HG03521 (cell line): ENCODE data around the gene NLGN4Y.

Experiments
- ATAC-seq: cut with Tn5 transposase; IDR thresholded peaks from one replicate; pipeline ENCODE4 v1.9.1; 2021; ENCODE audit warnings: mild to moderate bottlenecking, moderate library complexity; ENCODE audit not compliant: unreplicated experiment

The NLGN4Y gene

DNA sequence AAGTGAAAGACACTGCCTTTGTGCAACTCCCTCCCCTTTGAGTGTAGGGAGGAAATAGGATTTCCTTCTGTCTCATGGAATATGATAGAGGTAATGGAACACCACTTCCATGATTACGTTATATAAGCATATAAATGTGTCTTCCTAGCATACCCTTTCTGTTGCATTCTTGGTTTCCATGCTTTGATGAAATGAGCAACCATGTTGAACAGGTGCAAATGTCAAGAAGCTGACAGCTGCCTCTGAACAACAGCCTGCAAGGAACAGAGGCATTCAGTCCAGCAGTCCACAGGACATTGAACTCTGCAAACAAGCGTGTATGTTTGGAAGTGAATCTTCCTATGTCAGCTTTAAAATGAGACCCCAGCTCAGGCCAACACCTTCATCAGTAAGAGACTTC lies 117.5 kb downstream of the NLGN4Y start:
- no peak for ATAC-seq

DNA sequence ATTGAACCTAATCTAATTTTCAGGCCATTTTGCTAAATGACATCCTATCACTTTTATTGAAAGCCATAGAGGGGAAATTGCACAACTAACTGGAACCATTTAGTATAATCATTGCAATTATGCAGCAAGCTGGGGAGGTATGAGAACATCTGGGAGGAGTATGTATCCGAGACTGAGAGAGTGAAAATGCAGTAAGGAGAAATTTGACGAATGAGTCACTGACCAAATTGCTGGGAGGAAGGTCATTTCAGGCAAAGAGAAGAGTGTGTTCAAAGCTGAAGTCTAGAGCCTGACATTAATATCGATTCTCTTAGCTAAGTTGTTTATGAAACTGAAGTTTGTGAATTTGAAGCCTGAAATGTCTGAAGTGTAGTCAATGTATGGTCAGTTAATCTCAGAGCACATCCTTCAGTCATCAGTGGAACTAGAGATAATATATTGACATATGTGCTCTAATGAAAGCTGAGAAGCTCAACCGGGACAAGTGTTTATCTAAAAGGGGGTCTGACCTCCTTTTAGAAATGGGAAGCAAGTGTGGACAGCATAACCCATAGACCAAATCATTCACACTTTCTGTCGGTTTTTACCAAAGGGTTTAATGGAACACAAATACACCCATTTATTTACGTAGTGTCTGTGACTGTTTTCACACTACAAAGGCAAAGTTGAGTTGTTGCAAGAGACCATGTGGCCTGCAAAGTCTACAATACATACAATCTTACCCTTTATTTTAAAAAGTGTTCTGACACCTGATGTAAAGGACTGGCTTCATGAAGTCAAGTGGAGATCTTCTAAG lies 120.0 kb downstream of the NLGN4Y start:
- ATAC-seq = no peak

DNA sequence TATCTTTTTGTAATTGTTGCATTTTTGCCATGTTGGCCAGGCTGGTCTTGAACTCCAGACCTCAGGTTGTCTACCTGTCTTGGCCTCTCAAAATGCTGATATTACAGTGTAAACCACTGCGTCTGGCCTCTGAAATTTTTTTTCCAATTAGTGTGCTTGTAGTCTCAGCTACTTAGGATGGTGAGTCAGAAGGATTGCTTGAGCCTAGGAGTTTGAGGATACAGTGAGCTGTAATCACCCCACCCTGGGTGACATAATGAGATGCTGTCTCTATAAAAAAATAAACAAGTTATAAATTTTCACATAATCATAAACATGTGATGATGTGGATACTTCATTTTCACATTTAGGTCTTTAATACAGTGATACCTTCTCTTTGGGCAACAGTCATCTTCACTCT lies 154.9 kb downstream of the NLGN4Y start:
- no peak for ATAC-seq

- no peak for ATAC-seq
Measured at GRCh38 chrY:14694543-14694942, 170.2 kb downstream of the NLGN4Y start.

DNA sequence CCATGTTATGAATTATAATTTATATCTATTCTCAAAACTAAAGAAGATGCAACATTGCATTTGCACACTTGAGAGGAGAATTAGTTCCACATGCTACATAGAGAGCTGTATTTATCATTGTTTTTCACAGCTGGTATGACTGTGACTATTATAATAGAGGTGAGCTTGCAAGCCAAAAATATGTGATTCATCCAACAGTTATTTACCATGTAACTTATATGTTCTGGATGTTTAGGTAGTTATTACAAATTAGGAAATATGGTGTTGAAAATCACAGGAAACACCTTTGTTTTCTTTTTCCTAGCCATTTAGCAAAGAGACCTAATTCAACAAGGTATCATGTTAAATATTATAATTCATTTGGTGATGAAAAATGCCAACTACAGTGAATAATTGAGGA lies 183.8 kb downstream of the NLGN4Y start:
- ATAC-seq = no peak

- ATAC-seq = no peak
Measured at GRCh38 chrY:14741596-14741995, 217.3 kb downstream of the NLGN4Y start.

DNA sequence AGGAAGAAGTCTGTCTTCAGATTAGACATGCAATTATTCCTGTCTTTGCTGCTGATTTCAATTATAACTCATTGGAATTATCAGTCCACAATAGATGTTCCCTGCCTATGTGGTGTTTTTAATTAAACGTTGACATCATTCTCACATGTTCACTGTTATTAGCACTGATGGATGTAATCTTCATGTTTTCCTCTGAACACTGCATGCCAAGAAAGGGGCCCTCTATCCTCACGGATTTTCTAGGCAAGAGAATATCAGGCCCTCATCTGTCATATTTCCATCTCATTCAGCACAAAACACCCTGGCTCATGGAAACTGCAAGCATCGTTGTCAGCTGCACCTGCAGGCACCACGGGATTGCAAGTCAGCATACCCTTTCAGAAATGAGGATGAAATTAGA lies 224.0 kb downstream of the NLGN4Y start:
- ATAC-seq = no peak

- no peak for ATAC-seq
Measured at GRCh38 chrY:14755571-14755970, 231.2 kb downstream of the NLGN4Y start.

DNA sequence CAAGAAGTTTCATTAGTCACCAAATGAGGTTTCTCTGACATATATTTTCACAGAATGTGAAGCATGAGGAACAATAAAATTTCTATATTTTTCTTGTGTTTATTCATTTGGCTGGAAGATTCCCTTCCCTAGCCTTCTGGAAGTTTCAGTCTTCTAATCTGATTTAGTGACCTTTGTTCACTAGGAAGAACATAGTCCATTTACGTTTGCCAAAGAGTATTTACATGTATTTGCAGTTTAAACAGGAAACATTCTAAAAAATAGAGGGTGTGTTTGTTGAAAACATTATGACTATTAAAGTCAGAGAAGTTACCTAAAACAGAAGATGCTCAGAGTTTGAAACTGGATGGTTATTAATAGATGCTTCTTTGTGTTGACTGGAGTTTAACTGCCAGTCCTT lies 238.6 kb downstream of the NLGN4Y start:
- no peak for ATAC-seq

GRCh38 chrY:14763600-14763999 lies 239.3 kb downstream of the NLGN4Y start:
- ATAC-seq = no peak

GRCh38 chrY:14778208-14778607 lies 253.9 kb downstream of the NLGN4Y start:
- no peak for ATAC-seq

- no peak for ATAC-seq
Measured at GRCh38 chrY:14793104-14793503, 268.8 kb downstream of the NLGN4Y start.

DNA sequence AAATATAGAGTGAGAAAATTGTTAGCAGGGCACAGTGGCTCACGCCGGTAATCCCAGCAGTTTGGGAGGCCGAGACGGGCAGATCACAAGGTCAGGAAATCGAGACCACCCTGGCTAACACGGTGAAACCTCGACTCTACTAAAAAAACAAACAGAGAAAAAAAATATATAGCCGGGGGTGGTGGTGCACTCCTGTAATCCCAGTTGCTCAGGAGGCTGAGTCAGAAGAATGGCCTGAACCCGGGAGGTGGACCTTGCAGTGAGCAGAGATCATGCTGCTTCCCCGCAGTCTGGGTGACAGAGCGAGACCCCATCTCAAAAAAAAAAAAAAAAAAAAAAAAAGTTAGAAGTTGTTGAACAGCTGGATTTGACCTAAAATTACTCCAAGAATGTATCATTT lies 269.3 kb downstream of the NLGN4Y start:
- no peak for ATAC-seq

- no peak for ATAC-seq
Measured at GRCh38 chrY:14798010-14798409, 273.7 kb downstream of the NLGN4Y start.

DNA sequence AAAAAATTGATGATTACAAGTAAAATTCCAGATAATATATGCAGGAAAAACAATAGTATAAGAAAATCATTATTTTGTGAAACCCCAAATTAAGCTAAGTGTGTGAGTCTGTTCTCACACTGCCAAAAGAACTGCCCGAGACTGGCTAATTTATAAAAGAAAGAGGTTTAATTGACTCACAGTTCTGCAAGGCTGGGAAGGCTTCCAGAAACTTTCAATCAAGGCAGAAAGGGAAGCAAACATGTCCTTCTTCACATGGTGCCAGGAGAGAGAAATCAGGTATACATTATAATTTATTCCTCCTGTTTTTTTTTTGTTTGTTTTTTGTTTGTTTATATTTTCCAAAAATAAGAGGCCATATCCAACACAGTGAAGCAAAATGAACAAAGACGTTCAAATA lies 276.8 kb downstream of the NLGN4Y start:
- no peak for ATAC-seq

DNA sequence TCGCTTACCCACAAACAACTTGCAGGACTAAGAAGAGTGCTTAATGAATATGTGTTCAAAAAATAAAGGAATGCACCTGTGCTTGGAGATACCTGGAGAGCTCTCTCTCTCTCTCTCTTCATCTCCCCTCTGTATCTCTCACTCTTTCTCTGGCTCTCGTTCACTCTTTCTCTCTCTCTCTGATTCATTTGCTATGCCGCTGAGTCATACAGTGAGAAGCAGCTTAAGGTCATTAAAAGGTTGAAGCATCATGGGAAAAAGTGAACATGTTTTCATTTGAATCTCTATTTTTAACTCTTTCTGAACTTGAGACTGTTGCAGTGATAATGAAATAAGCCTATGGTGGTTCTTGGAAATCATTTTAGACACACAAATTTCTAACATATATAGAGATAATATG lies 277.8 kb downstream of the NLGN4Y start:
- ATAC-seq = no peak

- no peak for ATAC-seq
Measured at GRCh38 chrY:14804041-14804440, 279.7 kb downstream of the NLGN4Y start.

DNA sequence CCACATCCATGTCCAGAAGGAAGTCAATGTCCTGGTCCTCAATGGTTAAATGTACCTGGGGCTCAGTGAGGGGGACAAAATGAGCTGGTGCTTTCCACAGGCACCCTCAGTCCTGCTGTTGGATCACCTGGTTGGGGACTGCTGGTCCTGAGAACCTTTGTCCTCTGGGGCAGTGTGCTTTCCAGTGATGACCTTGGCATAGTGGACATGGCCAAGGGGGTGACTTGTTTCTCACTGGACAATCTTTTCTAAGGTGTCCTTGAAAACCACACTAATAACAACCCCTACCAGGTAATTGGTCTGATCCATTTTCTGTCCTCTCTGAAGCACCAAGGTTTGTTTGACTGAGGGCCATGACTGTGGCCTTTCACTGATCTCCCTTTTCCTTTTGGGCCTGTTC lies 294.1 kb downstream of the NLGN4Y start:
- no peak for ATAC-seq

- ATAC-seq = no peak
Measured at GRCh38 chrY:14822201-14822600, 297.9 kb downstream of the NLGN4Y start.

GRCh38 chrY:14822906-14823305 lies 298.6 kb downstream of the NLGN4Y start:
- no peak for ATAC-seq

GRCh38 chrY:14824583-14824982 lies 300.3 kb downstream of the NLGN4Y start:
- ATAC-seq = no peak

- no peak for ATAC-seq
Measured at GRCh38 chrY:14825728-14826127, 301.4 kb downstream of the NLGN4Y start.

DNA sequence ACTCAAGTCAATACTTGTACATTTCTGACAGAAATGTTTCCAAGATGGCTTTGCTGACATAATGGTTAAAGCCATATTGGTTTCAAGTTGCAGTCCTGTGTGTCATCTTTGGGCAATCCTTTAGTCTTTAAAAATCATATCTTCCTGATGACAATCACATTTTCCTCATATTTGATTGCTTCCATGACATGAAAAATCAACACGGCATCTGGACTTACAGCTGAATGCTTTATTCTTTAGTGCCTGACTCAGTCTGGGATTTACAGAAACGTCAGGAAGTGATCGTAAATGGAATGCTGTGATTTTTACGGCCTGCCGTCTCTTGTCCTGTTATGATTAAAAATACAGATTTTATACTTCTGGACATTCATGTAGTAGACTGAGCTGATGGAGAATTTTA lies 304.2 kb downstream of the NLGN4Y start:
- ATAC-seq = no peak
